Stimulated activated CD4-positive, alpha-beta T cell treated with anti-CD3 and anti-CD28 coated beads, TNF-alpha, amount 100 ng/mL, for 1 hour (primary cell): ENCODE results near the gene VSTM2B.

Source experiments
- DNase-seq, 3 donors: peaks; one replicate each; pipeline ENCODE4 v3.0.0-alpha.2; 2020; ENCODE audit warnings: low read depth in 3 of 3, low spot score in 1 of 3

The VSTM2B gene

DNA sequence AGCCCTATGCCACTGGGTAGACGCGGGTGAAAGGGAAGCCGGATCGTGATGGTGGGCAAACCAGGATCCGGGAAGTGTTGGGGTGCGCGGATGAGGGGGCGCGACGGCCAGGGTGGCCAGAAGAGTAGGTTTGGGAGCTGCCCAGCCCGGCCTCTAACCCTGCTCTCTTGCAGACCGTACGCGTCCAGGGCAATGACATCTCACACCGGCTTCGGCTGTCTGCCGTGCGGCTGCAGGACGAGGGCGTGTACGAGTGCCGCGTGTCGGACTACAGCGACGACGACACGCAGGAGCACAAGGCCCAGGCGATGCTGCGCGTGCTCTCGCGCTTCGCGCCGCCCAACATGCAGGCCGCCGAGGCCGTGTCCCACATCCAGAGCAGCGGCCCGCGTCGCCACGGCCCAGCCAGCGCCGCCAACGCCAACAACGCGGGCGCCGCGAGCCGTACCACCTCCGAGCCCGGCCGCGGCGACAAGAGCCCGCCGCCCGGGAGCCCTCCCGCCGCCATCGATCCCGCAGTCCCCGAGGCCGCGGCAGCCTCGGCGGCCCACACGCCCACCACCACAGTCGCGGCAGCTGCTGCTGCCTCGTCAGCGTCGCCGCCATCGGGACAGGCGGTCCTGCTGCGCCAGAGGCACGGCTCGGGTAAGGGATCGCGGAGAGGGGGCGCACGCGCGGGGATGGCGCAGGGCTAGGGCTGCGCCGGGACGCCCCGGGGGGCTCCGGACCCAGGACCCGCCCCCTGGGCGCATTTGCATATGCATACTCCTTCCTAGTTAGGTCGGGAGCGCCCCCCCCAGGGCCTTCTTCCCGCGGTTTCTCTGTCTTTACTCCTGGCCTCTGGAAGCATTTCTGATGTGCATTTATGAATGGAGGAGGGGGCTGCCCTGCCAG is 4.1 kb downstream of the VSTM2B start:
- no peak for DNase-seq

DNA sequence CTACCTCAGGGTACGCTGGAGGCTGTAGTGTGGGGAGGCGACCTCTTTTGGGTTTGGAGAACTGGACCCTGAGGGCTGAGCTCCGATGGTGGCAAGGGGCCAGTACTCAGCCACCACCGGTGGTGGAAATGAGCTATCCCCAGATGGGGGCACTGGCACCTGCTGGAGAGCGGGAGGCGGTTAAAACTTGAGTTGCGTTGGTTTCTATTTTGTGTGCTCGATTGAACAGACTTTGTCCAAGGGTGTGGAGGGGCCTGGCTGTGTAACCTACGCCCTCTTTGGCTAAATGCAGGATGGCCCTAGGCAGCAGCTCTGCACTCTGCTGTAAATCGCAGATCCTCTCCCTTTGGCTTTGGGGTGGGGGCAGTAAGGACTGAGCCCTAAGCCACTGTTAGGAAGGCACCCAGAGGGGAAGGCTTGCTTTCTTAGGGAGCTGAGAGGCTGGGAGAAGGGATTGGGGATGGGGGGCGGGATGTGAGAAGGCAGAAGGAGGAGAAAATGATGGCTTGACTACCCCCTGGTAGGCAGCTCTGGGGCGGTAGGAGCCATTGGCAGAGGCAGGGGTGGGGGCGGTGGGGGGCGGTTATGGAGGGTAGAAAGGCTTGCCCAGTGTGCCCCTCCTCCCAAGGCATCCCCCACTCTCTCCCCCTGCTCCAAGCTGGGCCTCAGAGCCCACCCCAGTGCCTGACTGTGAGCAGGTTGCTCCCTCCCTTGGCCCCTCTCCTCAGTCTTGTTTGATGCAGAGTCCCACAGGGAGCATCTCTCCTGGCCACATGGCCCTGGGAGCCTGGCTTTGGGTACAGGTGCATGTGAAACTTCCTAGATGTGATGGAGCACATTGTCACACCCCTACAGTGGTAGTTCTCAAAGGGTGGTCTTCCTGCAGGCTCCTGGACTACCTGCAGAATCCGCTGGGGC is 5.0 kb downstream of the VSTM2B start:
- DNase-seq = no peak

DNA sequence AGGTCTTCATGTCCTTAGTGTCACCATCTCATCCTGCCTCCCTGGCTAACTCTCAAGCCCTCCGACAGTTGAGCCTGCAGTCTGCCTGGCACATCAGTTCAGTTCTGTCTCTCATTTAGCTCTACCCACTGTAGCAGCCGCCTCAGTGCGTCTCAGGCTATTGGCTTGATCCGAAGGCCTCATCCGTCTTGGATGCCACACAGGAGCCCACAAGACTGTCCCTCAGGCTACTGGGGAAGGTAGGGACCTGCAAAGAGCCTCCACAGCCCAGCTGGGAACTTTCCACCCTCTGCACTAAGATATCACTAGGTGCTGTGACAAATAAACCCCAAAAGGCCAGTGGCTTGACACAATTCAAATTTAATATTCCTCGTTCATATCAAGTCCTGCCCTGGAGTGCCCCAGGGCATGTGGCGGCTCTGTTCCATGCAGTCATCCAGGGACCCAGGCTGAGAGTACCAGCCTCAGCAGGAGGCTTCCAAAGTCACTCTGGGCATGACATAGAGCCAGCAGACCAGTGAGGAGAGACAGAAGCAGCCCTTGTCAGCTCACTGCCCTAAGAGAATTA is 5.7 kb downstream of the VSTM2B start:
- DNase-seq = no peak

DNA sequence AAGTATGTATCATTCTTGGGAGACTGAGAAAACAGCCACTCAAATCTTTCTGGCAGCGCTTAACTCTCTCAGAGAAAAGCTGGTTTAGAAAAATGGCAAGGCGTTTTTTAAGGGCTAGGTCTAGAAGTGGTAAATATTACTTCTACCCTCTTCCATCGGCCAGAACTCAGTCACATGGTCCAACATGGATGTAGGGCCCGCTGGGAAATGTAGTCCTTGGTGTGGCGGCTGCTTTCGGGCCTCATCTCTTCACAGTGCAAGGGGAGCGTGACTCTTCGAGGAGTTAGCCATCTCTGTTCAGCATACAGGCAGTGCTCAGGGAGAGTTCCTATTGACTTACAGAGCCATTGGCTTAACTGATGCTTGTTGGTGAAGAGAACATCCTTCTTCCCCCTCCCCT is 6.3 kb downstream of the VSTM2B start:
- DNase-seq = no peak

DNA sequence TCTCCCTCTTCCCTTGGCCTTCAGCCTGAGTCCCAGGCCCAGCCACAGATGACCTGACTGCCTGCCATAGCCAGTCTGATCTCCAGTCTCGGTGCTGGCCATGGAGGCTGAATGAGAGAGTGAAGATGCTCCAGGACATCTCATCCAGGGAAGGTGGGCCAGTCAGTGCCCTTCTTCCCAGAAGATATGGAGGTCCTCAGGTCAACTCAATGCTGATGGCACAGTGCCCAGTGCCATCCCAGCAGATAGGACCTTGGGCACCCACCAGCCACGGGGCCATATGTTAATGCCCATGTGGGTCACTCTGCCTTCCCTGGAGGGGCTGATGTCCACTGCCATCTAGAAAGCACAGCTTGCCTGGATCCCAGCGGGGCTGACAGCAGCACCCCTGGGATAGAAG is 7.2 kb downstream of the VSTM2B start:
- DNase-seq = no peak

DNA sequence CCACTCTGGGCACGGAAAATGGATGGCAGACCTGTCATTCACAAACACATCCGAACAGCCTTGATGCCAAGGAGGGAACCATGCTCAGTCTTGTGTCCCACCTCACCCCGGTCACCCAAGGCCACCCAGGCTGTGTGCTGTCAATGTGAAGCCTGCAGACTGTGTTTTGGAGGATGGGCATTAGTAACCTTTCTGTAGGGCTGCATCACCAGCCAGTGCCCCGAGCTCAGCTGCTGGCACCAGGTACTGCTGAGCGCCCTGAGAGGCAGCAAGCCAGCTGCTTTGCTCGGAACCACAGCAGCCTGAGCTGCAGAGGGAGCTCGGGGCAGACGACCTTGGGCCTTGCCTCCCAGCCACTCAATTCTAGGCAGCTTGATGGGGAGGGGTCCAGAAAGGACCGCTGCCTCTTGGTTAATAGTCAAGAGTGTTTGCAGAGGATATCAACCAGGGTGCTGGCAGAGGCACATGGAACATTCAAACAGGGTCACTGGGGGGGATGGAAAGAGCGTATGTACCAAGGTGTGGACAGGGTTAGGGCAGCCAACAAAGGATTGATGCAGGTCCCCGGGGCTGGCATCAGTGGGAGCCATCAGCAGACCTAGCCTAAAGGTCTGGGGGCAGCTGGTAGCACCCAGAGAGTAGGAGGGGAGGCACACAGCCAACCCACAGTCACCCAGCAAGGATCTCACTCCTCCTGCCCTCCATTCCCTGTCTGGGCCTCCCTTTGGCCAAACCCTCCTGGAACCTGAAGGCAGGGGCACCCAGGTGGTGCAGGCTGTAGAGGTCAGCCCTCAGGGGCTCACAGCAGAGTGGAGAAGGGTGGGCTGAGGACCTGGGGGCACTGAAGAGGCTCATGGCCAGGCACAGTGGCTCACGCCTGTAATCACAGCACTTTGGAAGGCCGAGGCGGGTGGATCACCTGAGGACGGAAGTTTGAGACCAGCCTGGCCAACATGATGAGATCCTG is 8.1 kb downstream of the VSTM2B start:
- no peak for DNase-seq

DNA sequence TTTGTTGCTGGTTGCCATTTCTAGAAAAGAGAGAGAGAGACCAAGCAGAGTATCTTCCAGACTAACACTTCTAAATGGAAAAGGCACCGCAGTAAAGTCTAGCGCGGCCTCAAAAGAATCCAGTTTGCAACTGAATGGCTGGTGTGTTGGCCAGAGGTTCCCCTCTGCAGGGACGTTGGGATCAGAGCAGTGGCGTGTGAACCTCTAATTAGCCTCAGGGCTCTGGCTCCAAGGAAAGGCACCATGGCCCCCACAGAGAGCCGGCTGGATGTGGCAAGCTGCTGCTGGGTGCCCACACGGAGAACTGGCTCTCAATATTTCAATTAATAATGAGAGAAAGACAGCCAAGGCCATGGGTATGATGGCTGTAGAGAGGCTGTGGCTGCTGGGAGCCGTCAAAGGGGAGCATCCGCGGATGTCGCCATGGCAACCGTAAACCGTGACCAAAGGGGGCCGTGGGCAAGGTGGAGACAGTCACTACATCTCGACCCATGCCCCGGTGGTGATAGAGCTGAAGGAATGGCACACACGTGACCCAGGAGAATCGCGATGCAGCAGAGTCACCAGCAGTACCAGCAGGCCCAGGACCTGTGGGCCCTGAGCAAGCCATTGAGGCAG is 9.5 kb downstream of the VSTM2B start:
- no peak for DNase-seq

DNA sequence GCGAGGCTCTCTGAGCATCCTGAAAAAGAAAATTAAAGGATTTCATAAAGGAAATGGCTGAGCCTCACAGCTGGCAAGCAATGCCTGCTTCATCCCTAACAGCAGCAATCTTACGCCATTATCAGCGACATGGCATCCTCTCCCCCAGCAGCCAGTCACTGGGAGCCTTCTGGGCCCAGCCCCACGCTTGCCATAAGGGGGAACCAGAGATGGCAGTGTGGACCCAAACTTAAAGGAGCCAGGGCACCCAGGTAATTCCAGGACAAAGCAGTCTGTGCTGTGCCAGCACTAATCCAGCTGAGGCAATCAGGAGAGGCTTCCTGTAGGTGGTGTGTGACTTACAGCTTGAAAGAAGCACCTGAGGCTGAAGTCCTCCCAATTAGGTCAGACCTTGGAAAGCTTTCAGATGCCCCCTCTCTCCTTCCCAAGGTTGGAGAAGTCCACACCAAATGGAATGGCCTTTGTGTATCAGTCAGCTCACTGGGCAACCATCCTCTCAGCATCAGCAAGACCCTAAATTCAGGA is 10.3 kb downstream of the VSTM2B start:
- no peak for DNase-seq

DNA sequence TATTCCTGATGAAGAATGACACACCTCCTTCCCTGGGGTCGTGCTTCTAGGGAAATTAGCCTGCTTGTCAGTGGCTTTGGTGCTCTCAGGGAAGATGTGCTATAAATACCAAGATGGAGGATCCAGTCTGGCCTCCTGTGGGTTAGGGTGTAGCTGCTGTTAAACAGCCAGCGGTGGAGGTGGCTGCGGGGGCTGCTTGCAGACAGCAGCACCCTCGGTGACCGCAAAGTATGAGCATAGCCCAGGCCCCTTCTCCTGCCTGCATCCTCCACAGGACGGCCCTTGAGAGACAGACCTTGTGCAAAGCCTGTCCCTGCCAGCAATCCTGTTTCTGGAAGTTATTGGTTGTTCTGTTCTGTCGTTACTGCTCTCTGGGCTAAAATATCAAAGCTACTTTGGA is 11.4 kb downstream of the VSTM2B start:
- DNase-seq = no peak

DNA sequence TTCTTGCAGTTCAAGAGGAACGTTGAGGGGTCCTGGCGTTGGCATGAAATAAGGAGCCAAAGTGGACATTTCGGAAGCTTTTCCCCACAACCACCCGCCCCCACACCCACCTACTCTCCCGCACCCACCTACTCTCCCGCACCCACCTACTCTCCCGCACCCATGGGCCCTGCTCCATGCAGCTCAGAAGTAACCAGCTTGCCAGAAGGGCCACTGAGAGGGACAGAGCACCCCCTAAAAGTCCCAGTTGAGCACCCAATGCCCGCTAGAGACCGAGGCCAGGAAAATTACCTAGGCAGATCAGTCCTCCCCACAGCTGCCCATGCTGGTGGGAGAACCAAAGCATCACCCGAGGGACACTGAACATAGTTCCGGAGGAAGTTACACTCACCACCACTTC is 11.8 kb downstream of the VSTM2B start:
- DNase-seq = no peak

DNA sequence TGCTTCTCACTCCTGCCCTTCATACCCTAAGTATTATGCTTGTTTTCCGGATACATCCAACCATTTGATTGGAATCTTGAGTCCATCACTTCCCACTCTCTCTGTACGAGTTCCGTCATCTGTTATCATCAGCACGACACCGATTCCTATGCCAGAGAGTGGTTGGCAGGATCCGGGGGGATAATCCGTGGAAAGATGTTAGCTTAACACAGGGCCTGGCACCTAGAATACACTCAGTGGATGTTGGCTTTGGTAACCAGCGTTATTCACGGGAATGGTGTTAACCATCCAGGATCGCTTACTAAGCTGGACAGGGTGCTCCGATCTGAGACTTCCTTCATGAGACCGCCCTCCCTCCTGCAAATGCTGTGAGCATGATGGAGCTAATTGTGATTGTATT is 12.4 kb downstream of the VSTM2B start:
- DNase-seq = no peak

DNA sequence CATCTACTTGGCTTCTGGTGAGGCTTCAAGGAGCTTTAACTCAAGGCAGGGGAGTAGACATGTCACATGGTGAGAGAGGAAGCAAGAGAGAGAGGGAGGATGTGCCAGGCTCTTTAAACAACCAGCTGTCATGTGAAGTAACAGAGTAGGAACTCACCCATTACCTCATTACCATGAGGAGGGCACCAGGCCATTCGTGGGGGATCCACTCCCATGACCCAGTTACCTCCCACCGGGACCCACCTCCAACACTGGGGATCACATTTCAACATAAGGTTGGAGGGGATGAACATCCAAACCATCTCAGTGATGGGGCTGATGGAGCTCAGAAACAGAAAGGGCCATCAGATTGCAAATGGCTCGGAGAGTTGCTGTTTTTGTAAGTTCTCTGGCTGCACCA is 12.9 kb downstream of the VSTM2B start:
- no peak for DNase-seq

DNA sequence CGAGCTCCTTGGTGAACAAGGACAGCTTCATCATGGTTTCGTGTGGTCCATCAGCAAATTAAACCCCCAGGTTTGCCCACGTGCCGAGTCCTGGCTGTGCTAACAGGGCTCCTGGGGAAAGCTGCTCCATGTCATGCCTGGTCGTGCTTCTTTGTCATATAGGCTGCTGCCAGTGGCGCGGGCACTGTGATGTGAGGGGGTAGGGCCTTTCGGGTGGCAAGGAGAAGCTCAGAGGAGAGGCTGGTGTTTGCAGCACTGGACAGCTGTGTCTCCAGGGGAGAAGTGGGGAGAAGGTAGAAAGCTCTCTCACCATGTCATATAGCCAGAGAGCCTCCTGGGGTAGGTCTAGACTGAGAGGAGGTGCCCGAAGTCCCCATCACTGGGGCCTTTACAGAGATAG is 13.3 kb downstream of the VSTM2B start:
- no peak for DNase-seq

DNA sequence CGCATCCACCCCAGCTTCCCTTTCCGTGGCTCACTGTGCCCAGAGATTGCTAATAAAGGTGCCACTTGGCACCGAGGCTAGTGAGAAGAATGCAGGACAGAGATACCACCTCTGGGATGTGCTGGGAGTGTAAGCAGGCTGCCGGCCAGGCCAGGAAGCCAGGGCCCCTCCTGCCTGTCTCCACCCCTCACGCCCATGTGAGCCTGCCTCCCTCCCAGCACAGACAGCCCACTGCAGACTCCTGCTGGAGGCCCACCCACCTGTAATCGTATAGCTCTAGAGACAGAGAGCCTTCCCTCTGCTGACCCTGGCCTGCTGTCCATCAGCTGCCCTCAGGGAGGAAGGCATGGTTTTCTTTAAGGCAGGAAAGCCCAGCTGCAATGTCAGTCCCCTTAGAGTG is 13.9 kb downstream of the VSTM2B start:
- no peak for DNase-seq

DNA sequence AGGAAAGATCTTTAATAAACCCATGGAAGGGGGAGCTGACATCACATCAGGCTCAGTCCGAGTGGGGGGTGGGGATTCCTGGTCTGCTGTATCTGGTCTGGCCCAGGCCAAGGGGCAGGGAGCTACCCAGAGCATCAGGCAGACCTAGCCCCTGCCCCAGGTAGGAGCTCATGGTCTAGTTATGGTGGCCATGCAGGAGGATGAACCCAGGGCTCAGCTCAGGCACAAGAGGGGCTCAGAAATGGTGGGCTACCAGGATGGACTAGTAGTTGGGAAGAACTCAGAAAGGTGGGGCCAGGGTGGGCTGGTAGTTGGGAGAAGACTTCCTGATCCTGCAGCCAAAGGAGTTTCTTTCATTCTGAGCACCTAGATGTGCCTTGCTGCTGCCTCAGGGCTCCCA is 14.3 kb downstream of the VSTM2B start:
- DNase-seq = no peak

DNA sequence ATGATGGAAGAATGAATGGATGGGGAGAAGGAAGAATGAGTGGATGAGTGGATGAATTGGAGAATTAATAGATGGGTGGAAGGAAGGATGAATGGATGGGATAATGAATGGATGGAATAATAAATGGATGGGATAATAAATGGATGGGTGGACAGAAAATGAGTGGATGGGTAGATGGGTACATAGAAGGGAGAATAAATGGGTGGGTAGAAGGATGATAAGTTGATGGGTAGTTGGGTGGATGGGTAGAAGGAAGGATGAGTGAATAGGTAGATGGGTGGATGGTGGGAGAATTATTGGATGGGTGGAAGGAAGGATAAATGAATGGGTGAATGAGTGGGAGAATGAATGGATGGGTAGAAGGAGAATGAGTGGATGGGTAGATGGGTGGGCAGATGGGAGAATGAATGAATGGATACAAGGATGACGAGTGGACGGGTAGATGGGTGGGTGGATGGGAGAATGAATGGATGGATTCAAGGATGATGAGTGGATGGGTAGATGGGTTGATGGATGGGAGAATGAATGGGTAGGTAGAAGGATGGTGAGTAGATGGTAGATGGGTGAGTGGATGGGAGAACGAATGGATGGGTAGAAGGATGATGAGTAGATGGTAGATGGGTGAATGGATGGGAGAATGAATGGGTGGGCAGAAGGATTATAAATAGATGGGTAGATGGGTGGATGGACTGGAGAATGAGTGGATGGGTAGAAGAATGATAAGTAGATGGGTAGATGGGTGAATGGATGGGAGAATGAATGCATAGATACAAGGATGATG is 15.9 kb downstream of the VSTM2B start:
- DNase-seq = no peak

DNA sequence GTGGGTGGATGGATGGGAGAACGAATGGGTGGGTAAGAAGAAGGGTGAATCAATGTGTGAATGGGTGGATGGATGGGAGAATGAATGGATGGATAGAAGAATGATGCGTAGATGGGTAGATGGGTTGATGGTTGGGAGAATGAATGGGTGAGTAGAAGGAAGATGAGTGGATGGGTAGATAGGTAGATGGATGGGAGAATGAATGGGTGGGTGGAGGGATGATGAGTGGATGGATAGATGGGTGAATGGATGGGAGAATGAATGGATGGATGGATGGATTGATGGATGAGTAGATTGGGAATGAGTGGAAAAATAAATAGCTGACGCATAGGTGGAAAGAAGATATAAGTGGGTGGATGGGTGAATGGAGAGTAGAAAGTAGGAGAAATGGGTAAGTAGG is 16.5 kb downstream of the VSTM2B start:
- DNase-seq = no peak

DNA sequence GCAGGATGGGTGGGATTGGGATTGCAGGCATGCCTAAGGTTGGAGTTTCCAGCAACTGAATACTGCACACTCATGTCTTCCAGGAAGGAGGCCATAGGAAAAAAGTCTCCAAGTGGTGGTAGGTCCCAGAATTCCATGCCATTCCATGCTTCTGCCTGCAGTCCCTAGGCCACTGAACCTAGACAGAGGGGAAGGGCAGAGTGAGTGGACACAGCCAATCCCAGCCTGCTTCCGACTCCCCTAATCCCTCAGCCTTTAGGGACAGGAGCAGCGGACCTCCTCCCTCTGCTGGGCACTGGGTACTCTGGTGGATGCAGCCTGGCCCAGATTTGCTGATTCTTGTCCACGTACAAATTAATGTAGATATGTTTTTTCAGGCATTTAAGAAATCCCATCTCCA is 17.0 kb downstream of the VSTM2B start:
- DNase-seq = no peak

DNA sequence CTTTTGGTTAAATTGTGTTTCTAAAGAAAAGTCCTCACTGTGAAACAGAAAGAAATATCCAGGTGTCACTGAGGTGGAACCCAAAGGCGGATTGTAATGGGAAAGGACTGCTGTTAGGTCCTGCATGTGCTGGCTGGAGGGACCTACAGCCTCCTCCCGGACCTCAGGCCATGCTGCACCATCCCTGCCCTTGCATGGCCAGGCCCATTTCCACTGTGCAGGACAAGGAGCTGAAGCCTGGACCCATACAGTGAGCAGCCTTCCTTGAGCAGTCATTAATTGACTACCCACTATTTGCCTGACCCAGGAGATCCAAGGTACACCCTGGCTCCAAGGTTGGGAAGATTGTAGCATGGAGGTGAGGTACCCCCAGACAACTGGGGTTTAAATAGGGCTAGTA is 17.6 kb downstream of the VSTM2B start:
- DNase-seq = no peak
